Fibroblast of skin of abdomen (primary cell): ENCODE measurements around the gene PBXIP1.
A peak's percentile ranks its signal among the peaks of the same experiment; 100 is the strongest.
"Not testable (repeated sequence)": the region's sequence is repeated elsewhere in the genome, so short reads cannot be mapped to it uniquely, and the experiment has no call there.

Experiments
- DNase-seq: peaks from one replicate; pipeline ENCODE4 v3.0.0-alpha.2; 2013

PBXIP1 gene

GRCh38 chr1:154935749-154936554 is 19.9 kb downstream of the PBXIP1 start:
- DNase-seq = no peak

GRCh38 chr1:154934358-154934948 is 21.4 kb downstream of the PBXIP1 start:
- no peak for DNase-seq

- DNase-seq = no peak
Measured at GRCh38 chr1:154931940-154932487, 23.9 kb downstream of the PBXIP1 start.

GRCh38 chr1:154926201-154926600 is 29.7 kb downstream of the PBXIP1 start:
- DNase-seq = no peak

- DNase-seq = no peak
Measured at GRCh38 chr1:154925335-154926170, 30.3 kb downstream of the PBXIP1 start.

GRCh38 chr1:154923695-154924094 is 32.2 kb downstream of the PBXIP1 start:
- no peak for DNase-seq

GRCh38 chr1:154913273-154913672 is 42.6 kb downstream of the PBXIP1 start:
- DNase-seq = no peak

- no peak for DNase-seq
Measured at GRCh38 chr1:154912755-154913154, 43.1 kb downstream of the PBXIP1 start.

GRCh38 chr1:154911691-154912550 is 44.0 kb downstream of the PBXIP1 start:
- no peak for DNase-seq

GRCh38 chr1:154910851-154911250 is 45.0 kb downstream of the PBXIP1 start:
- DNase-seq = no peak

- DNase-seq = no peak
Measured at GRCh38 chr1:154908937-154909336, 47.0 kb downstream of the PBXIP1 start.

GRCh38 chr1:154908129-154908528 is 47.8 kb downstream of the PBXIP1 start:
- DNase-seq = not testable (repeated sequence)

- no peak for DNase-seq
Measured at GRCh38 chr1:154906621-154907081, 49.2 kb downstream of the PBXIP1 start.

GRCh38 chr1:154902938-154903566 is 52.8 kb downstream of the PBXIP1 start:
- peak; percentile 34 for DNase-seq

- DNase-seq = no peak
Measured at GRCh38 chr1:154901591-154901990, 54.3 kb downstream of the PBXIP1 start.

- DNase-seq = no peak
Measured at GRCh38 chr1:154899041-154899440, 56.9 kb downstream of the PBXIP1 start.

- DNase-seq = no peak
Measured at GRCh38 chr1:154896771-154897286, 59.1 kb downstream of the PBXIP1 start.

- no peak for DNase-seq
Measured at GRCh38 chr1:154895798-154896197, 60.1 kb downstream of the PBXIP1 start.
